Measurements from ENCODE around the gene RBKS. TPM values are rescaled to one million over a fixed set of nuclear protein-coding genes. Genes with fewer than 3 reads are reported as not detected.

The RBKS gene
- total RNA-seq, 1 donor from 2014 or later = 1.2 TPM

DNA sequence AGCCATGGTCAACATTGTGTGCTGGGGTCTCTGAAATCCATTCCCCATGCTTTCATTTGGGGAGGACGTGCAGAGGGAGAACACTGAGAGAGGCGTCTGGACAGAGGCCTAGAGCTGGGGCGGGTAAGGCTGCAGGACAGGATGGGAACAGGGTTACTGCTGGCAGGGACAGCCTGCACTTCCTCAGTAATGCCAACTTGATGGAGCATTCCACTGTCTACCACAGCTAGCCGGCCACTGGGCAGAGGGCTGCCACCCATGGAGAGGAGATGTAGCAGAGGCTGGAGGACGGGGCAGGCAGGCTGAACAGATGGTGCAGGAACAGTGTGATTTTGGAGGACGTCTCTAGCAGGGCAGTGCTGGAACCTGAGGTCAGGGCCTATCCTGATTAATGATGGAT is 89.3 kb downstream of the RBKS start:
- no peak overlapping the region for H3K27ac Mint-ChIP-seq (ENCODE audit: unreplicated experiment)
- no peaks in the 10 kb centered on the region for H3K9me3 Mint-ChIP-seq (ENCODE audit: unreplicated experiment)
- peaks cover 5% of the 10 kb centered on the region for H3K36me3 Mint-ChIP-seq (ENCODE audit: unreplicated experiment)
- no peak for TF ChIP-seq CTCF (IDR thresholded peaks at IDR 0.05; ENCODE audit: partially characterized antibody, unreplicated experiment)
- no peak for DNase-seq
- no peak overlapping the region for H3K4me3 Mint-ChIP-seq (ENCODE audit: unreplicated experiment)
- H3K27me3 Mint-ChIP-seq (ENCODE audit: unreplicated experiment) = peaks cover 3% of the 10 kb centered on the region
- H3K4me1 Mint-ChIP-seq (ENCODE audit: low read depth, unreplicated experiment) = peaks cover 11% of the 10 kb centered on the region

DNA sequence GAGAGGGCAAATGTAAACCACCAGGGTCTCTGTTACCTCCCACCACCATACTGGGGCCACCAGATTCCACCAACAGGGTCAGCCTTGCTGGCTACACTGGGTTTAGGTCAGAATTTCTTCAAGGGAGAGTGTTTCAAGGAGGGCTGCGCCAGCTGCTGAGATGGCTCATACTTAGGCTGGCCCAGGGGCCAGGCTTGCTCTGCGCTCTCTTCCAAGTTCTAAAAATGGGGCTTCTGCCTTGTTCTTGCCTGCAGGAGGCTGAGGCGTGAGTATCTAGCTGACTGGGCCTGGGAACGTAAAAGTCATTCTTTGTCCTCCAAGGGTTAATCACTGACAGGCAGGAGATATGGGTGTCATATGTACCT is 90.6 kb downstream of the RBKS start:
- H3K4me1 Mint-ChIP-seq (ENCODE audit: low read depth, unreplicated experiment) = peaks cover 11% of the 10 kb centered on the region
- no peak overlapping the region for H3K4me3 Mint-ChIP-seq (ENCODE audit: unreplicated experiment)
- H3K36me3 Mint-ChIP-seq (ENCODE audit: unreplicated experiment) = peaks cover 5% of the 10 kb centered on the region
- H3K27ac Mint-ChIP-seq (ENCODE audit: unreplicated experiment) = no peak overlapping the region
- no peak for TF ChIP-seq CTCF (IDR thresholded peaks at IDR 0.05; ENCODE audit: partially characterized antibody, unreplicated experiment)
- no peaks in the 10 kb centered on the region for H3K9me3 Mint-ChIP-seq (ENCODE audit: unreplicated experiment)
- H3K27me3 Mint-ChIP-seq (ENCODE audit: unreplicated experiment) = peaks cover 3% of the 10 kb centered on the region
- DNase-seq = no peak

DNA sequence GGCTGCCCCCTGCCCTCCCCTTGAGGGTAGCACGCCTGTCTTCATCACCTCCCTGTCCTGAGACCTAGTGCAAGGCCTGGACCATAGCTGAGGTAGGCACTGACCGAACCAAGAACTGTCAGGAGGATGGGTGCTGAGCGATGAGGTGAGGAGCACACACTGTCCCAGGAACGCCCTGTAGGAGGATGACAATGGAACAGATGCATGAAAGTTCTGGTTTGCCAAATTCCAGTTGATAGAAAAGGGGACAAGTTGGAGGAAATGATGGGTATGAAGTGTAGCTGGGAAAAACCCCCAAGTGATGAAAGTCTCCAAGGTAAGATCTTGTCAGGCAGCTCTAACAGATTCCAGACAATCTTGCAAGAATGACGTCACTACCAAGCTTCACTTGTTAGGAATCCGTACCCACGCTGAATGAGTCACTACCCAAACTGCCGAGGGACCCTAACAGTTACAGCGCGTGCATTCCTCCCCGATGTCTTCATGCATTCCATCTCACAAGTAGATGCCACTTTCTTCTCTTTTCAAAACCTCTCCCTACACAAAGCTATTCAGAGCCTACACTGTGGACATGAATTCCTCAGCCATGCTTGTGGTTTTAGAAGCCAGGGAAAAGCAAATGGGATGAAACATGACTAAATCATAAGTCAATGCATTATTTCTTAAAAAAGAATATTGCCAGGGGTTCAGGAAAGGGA is 91.1 kb downstream of the RBKS start:
- H3K4me1 Mint-ChIP-seq (ENCODE audit: low read depth, unreplicated experiment) = peaks cover 11% of the 10 kb centered on the region
- no peak overlapping the region for H3K27ac Mint-ChIP-seq (ENCODE audit: unreplicated experiment)
- peaks cover 5% of the 10 kb centered on the region for H3K36me3 Mint-ChIP-seq (ENCODE audit: unreplicated experiment)
- no peak for DNase-seq
- no peak overlapping the region for H3K4me3 Mint-ChIP-seq (ENCODE audit: unreplicated experiment)
- TF ChIP-seq CTCF (IDR thresholded peaks at IDR 0.05; ENCODE audit: partially characterized antibody, unreplicated experiment) = no peak
- peaks cover 3% of the 10 kb centered on the region for H3K27me3 Mint-ChIP-seq (ENCODE audit: unreplicated experiment)
- H3K9me3 Mint-ChIP-seq (ENCODE audit: unreplicated experiment) = no peaks in the 10 kb centered on the region

DNA sequence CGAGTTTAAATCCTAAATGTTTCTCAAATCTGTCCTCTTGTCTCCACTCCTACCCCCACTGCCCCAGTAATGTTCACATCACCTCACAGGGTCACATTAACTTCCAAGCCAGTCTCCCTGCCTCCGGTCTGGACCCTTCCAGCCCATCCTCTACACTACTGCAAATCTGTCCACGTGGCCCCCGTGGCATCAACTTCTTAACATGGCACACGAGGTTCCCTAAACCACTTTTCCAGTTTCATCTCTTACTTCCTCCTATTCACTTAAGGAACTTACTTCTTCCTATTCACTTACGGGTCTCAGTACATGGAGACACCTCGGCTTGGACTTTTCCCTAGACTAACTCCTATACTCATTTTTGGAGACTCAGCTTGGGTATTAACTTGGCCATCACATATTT is 91.7 kb downstream of the RBKS start:
- peaks cover 11% of the 10 kb centered on the region for H3K4me1 Mint-ChIP-seq (ENCODE audit: low read depth, unreplicated experiment)
- H3K36me3 Mint-ChIP-seq (ENCODE audit: unreplicated experiment) = peaks cover 5% of the 10 kb centered on the region
- H3K27ac Mint-ChIP-seq (ENCODE audit: unreplicated experiment) = no peak overlapping the region

More for the DNA sequence above, 91.7 kb downstream of the RBKS start:
- Mint-ChIP-seq H3K27me3 (ENCODE audit: unreplicated experiment) (peaks cover 3% of the 10 kb centered on the region), H3K9me3 (ENCODE audit: unreplicated experiment) (no peaks in the 10 kb centered on the region), H3K4me3 (ENCODE audit: unreplicated experiment) (no peak overlapping the region)
- no peak for TF ChIP-seq CTCF (IDR thresholded peaks at IDR 0.05; ENCODE audit: partially characterized antibody, unreplicated experiment)
- DNase-seq = no peak

All from glutamatergic neuron (in vitro differentiated cells).